SU-DHL-6 (cell line): ENCODE data around the gene FCAMR.

Source experiments
- H2AFZ ChIP-seq: fragments of 200-600 bp; sonication (generic); 2 replicates; pipeline ENCODE4 v1.6.1; 2014; ENCODE audit warnings: low read depth, mild to moderate bottlenecking, moderate library complexity, mixed read lengths, antibody characterized with exemption, low read length; ENCODE audit not compliant: severe bottlenecking
- H3F3A ChIP-seq: fragments of 200-600 bp; shearing (Covaris generic); 2 replicates; pipeline ENCODE4 v1.6.0; 2016; ENCODE audit warnings: antibody characterized with exemption, mild to moderate bottlenecking; ENCODE audit not compliant: insufficient read depth
- H3K27ac ChIP-seq: fragments of 200-600 bp; sonication (generic); 2 replicates; pipeline ENCODE4 v1.5.1; 2016; ENCODE audit warnings: low read depth, mild to moderate bottlenecking, low read length, moderate library complexity, mixed read lengths
- H3K27me3 ChIP-seq: fragments of 200-600 bp; sonication (generic), shearing (Covaris generic); 2 replicates; pipeline ENCODE4 v1.6.0; 2014; ENCODE audit warnings: mild to moderate bottlenecking, low read length
- H3K36me3 ChIP-seq: fragments of 200-600 bp; sonication (generic); 2 replicates; pipeline ENCODE4 v1.6.1; 2014; ENCODE audit warnings: mild to moderate bottlenecking, low read length, mixed read lengths
- H3K4me2 ChIP-seq: fragments of 300-600, 200-600 bp; shearing (Covaris generic), sonication (generic); 2 replicates; pipeline ENCODE4 v1.6.0; 2014; ENCODE audit warnings: low read length, low read depth, mild to moderate bottlenecking; ENCODE audit not compliant: poor library complexity, severe bottlenecking
- H3K4me3 ChIP-seq: fragments of 200-600 bp; sonication (generic); 2 replicates; pipeline ENCODE4 v1.5.1; 2014; ENCODE audit warnings: antibody characterized with exemption, low read length, mild to moderate bottlenecking, mixed read lengths; ENCODE audit not compliant: insufficient read depth, poor library complexity, severe bottlenecking
- H3K79me2 ChIP-seq: fragments of 200-600 bp; sonication (generic); 2 replicates; pipeline ENCODE4 v1.6.1; 2014; ENCODE audit warnings: mild to moderate bottlenecking, low read length, moderate library complexity; ENCODE audit not compliant: insufficient read depth
- H3K9ac ChIP-seq: fragments of 200-600 bp; sonication (generic); 2 replicates; pipeline ENCODE4 v1.7.0; 2014; ENCODE audit warnings: mild to moderate bottlenecking, low read length
- H3K9me2 ChIP-seq: fragments of 200-600 bp; sonication (generic); replicated peaks from 2 replicates; pipeline ENCODE4 v1.6.1; 2014; ENCODE audit warnings: low read length; ENCODE audit not compliant: insufficient read depth
- H3K9me3 ChIP-seq: fragments of 200-600 bp; sonication (generic); 2 replicates; pipeline ENCODE4 v1.6.1; 2014; ENCODE audit warnings: low read length, mixed read lengths; ENCODE audit not compliant: insufficient read depth
- H4K20me1 ChIP-seq: fragments of 200-600 bp; sonication (generic); 2 replicates; pipeline ENCODE4 v1.6.1; 2014; ENCODE audit warnings: low read depth, mild to moderate bottlenecking, antibody characterized with exemption, low read length, moderate library complexity, mixed read lengths
- EZH2phosphoT487 ChIP-seq: fragments of 200-600 bp; sonication (generic), shearing (Covaris generic); conservative IDR thresholded peaks from 2 replicates; pipeline ENCODE4 v1.6.1; 2018; ENCODE audit warnings: mild to moderate bottlenecking, antibody characterized with exemption, low read length, moderate library complexity, mixed read lengths
- TF ChIP-seq, protein P1 (sequence below): fragments of 200-600 bp; sonication (generic); IDR thresholded peaks from one replicate; pipeline ENCODE4 v1.5.1; 2017; ENCODE audit warnings: antibody characterized with exemption, mild to moderate bottlenecking, low read length, moderate library complexity; ENCODE audit not compliant: insufficient read depth, poor library complexity, severe bottlenecking

Gene FCAMR

GRCh38 chr1:206923009-206923960 lies 47.0 kb downstream of the FCAMR start:
- H4K20me1 ChIP-seq: no peaks in the 10 kb centered on the region
- H3K9ac ChIP-seq: no peak overlapping the region
- no peaks in the 10 kb centered on the region for H3K36me3 ChIP-seq
- no peaks in the 10 kb centered on the region for H3K27me3 ChIP-seq
- no peaks in the 10 kb centered on the region for H3K9me3 ChIP-seq
- no peaks in the 10 kb centered on the region for H3K9me2 ChIP-seq
- H2AFZ ChIP-seq: no peak overlapping the region
- H3K4me2 ChIP-seq: peak overlapping the region; percentile 50
- TF ChIP-seq, protein P1, sequence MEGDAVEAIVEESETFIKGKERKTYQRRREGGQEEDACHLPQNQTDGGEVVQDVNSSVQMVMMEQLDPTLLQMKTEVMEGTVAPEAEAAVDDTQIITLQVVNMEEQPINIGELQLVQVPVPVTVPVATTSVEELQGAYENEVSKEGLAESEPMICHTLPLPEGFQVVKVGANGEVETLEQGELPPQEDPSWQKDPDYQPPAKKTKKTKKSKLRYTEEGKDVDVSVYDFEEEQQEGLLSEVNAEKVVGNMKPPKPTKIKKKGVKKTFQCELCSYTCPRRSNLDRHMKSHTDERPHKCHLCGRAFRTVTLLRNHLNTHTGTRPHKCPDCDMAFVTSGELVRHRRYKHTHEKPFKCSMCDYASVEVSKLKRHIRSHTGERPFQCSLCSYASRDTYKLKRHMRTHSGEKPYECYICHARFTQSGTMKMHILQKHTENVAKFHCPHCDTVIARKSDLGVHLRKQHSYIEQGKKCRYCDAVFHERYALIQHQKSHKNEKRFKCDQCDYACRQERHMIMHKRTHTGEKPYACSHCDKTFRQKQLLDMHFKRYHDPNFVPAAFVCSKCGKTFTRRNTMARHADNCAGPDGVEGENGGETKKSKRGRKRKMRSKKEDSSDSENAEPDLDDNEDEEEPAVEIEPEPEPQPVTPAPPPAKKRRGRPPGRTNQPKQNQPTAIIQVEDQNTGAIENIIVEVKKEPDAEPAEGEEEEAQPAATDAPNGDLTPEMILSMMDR: no peak
- no peak for TF ChIP-seq EZH2phosphoT487
- H3K27ac ChIP-seq: peak overlapping the region; percentile 57
- H3F3A ChIP-seq: peaks cover 6% of the 10 kb centered on the region; the same call in 1 of the 2 replicates
- H3K79me2 ChIP-seq: no peaks in the 10 kb centered on the region
- H3K4me3 ChIP-seq: no peak overlapping the region

- Histone ChIP-seq H3K79me2 (no peaks in the 10 kb centered on the region), H2AFZ (no peak overlapping the region), H3K9ac (no peak overlapping the region), H3K4me3 (no peak overlapping the region), H4K20me1 (no peaks in the 10 kb centered on the region), H3K27me3 (no peaks in the 10 kb centered on the region), H3K9me2 (no peaks in the 10 kb centered on the region), H3K36me3 (no peaks in the 10 kb centered on the region), H3K4me2 (peak overlapping the region; percentile 50), H3K27ac (peak overlapping the region; percentile 57; the same call in 1 of the 2 replicates), H3F3A (peaks cover 6% of the 10 kb centered on the region; the same call in 1 of the 2 replicates), H3K9me3 (no peaks in the 10 kb centered on the region)
- TF ChIP-seq, protein P1: no peak
- TF ChIP-seq EZH2phosphoT487: no peak
Observed at GRCh38 chr1:206922524-206922923, 47.7 kb downstream of the FCAMR start.

- no peaks in the 10 kb centered on the region for H3K9me2 ChIP-seq
- no peaks in the 10 kb centered on the region for H3K27me3 ChIP-seq
- H3K27ac ChIP-seq: peak within 1 kb of the TSS; percentile 57
- H4K20me1 ChIP-seq: no peaks in the 10 kb centered on the region
- peaks cover 6% of the 10 kb centered on the region; the same call in 1 of the 2 replicates for H3F3A ChIP-seq
- H3K4me3 ChIP-seq: peak within 1 kb of the TSS; percentile 20
- peak within 1 kb of the TSS; percentile 11; the same call in 1 of the 2 replicates for H3K9ac ChIP-seq
- TF ChIP-seq, protein P1: no peak
- TF ChIP-seq EZH2phosphoT487: no peak
- no peaks in the 10 kb centered on the region for H3K36me3 ChIP-seq
- peak within 1 kb of the TSS; percentile 50 for H3K4me2 ChIP-seq
- H2AFZ ChIP-seq: no peak within 1 kb of the TSS
- no peaks in the 10 kb centered on the region for H3K79me2 ChIP-seq
- no peaks in the 10 kb centered on the region for H3K9me3 ChIP-seq
Observed at GRCh38 chr1:206921772-206922265, 48.4 kb downstream of the FCAMR start, which contains the start of gene FCMR. TSS of gene FCMR (minus strand) at chr1:206921941. CDS start at chr1:206921854, 87 bp downstream.
